H9 (cell line): ENCODE measurements around the gene TMPRSS6. TPM values are rescaled to one million over a fixed set of nuclear protein-coding genes. Genes with fewer than 3 reads are reported as not detected.

Source experiments
- DNase-seq: peaks from one replicate; pipeline ENCODE4 v3.0.0-alpha.2; 2017
- H2AFZ ChIP-seq: one replicate; pipeline ENCODE4 v1.6.1; 2013; ENCODE audit warnings: mild to moderate bottlenecking, low read length, control low read depth, moderate library complexity
- H2AK5ac ChIP-seq: 2 replicates; pipeline ENCODE4 v1.6.1; 2013; ENCODE audit warnings: low read length, control low read depth, mixed read lengths; ENCODE audit not compliant: insufficient read length
- H2BK120ac ChIP-seq: one replicate; pipeline ENCODE4 v1.6.1; 2013; ENCODE audit warnings: low read depth, mild to moderate bottlenecking, low read length, control low read depth, inconsistent platforms; ENCODE audit not compliant: poor library complexity, severe bottlenecking
- H2BK12ac ChIP-seq: 2 replicates; pipeline ENCODE4 v1.6.1; 2013; ENCODE audit warnings: low read length, control low read depth, mixed read lengths, low read depth; ENCODE audit not compliant: insufficient read length
- H2BK15ac ChIP-seq: 2 replicates; pipeline ENCODE4 v1.6.1; 2013; ENCODE audit warnings: low read depth, low read length, control low read depth
- H2BK20ac ChIP-seq: one replicate; pipeline ENCODE4 v1.6.1; 2013; ENCODE audit warnings: low read depth, mild to moderate bottlenecking, low read length, control low read depth, inconsistent platforms; ENCODE audit not compliant: poor library complexity, severe bottlenecking
- H2BK5ac ChIP-seq: 2 replicates; pipeline ENCODE4 v1.6.1; 2013; ENCODE audit warnings: low read length, control low read depth, mixed read lengths; ENCODE audit not compliant: insufficient read length
- H3K14ac ChIP-seq: 2 replicates; pipeline ENCODE4 v1.6.1; 2013; ENCODE audit warnings: low read length, control low read depth; ENCODE audit not compliant: insufficient read depth
- H3K18ac ChIP-seq: 2 replicates; pipeline ENCODE4 v1.6.1; 2013; ENCODE audit warnings: low read depth, mild to moderate bottlenecking, mixed read lengths, low read length, control low read depth; ENCODE audit not compliant: insufficient read length
- H3K23ac ChIP-seq: 2 replicates; pipeline ENCODE4 v1.6.1; 2013; ENCODE audit warnings: low read length, control low read depth, mixed read lengths, low read depth; ENCODE audit not compliant: insufficient read length
- H3K23me2 ChIP-seq: 2 replicates; pipeline ENCODE4 v1.6.1; 2013; ENCODE audit warnings: low read depth, mild to moderate bottlenecking, mixed read lengths, low read length, control low read depth; ENCODE audit not compliant: insufficient read length, poor library complexity, severe bottlenecking
- H3K27ac ChIP-seq: 2 replicates; pipeline ENCODE4 v1.5.1; 2013; ENCODE audit warnings: low read length, control low read depth, mixed read lengths, low read depth; ENCODE audit not compliant: insufficient read length
- H3K27me3 ChIP-seq: 2 replicates; pipeline ENCODE4 v1.6.1; 2013; ENCODE audit warnings: low read length, control low read depth, inconsistent platforms; ENCODE audit not compliant: insufficient read depth
- H3K4ac ChIP-seq: 2 replicates; pipeline ENCODE4 v1.6.1; 2013; ENCODE audit warnings: low read depth, mild to moderate bottlenecking, control low read depth, inconsistent platforms, low read length, moderate library complexity
- H3K4me1 ChIP-seq: 2 replicates; pipeline ENCODE4 v1.6.1; 2013; ENCODE audit warnings: low read length, control low read depth, inconsistent platforms; ENCODE audit not compliant: insufficient read depth
- H3K4me2 ChIP-seq: 2 replicates; pipeline ENCODE4 v1.6.1; 2013; ENCODE audit warnings: low read length, control low read depth, mixed read lengths; ENCODE audit not compliant: insufficient read length, insufficient read depth
- H3K56ac ChIP-seq: 2 replicates; pipeline ENCODE4 v1.6.1; 2013; ENCODE audit warnings: low read depth, mild to moderate bottlenecking, mixed read lengths, low read length, control low read depth; ENCODE audit not compliant: insufficient read length
- H3K79me1 ChIP-seq: 2 replicates; pipeline ENCODE4 v1.6.1; 2013; ENCODE audit warnings: low read depth, mild to moderate bottlenecking, moderate library complexity, low read length, control low read depth, inconsistent platforms; ENCODE audit not compliant: insufficient read depth, poor library complexity, severe bottlenecking
- H3K79me2 ChIP-seq: 2 replicates; pipeline ENCODE4 v1.6.1; 2013; ENCODE audit warnings: low read length, control low read depth, inconsistent platforms; ENCODE audit not compliant: insufficient read depth
- H3K9ac ChIP-seq: 2 replicates; pipeline ENCODE4 v1.6.1; 2013; ENCODE audit warnings: low read length, control low read depth, mixed read lengths; ENCODE audit not compliant: insufficient read length; ENCODE audit errors: extremely low read depth
- H3K9me3 ChIP-seq: one replicate; pipeline ENCODE4 v1.6.1; 2013; ENCODE audit warnings: low read depth, low read length, inconsistent platforms; ENCODE audit not compliant: control insufficient read depth
- H3T11ph ChIP-seq: one replicate; pipeline ENCODE4 v1.6.1; 2013; ENCODE audit warnings: mild to moderate bottlenecking, low read length, control low read depth, inconsistent platforms
- H4K20me1 ChIP-seq: one replicate; pipeline ENCODE4 v1.6.1; 2013; ENCODE audit not compliant: control insufficient read depth, insufficient read length, insufficient read depth
- H4K5ac ChIP-seq: 2 replicates; pipeline ENCODE4 v1.6.1; 2013; ENCODE audit warnings: low read depth, mild to moderate bottlenecking, mixed read lengths, low read length, control low read depth; ENCODE audit not compliant: insufficient read length
- H4K8ac ChIP-seq: replicated peaks from 2 replicates; pipeline ENCODE4 v1.6.1; 2013; ENCODE audit warnings: low read length, control low read depth, mixed read lengths, low read depth; ENCODE audit not compliant: insufficient read length
- H4K91ac ChIP-seq: 2 replicates; pipeline ENCODE4 v1.6.1; 2013; ENCODE audit warnings: low read depth, mild to moderate bottlenecking, moderate library complexity, mixed read lengths, low read length, control low read depth; ENCODE audit not compliant: insufficient read length
- H3K27ac Mint-ChIP-seq, 3 experiments: 2 replicates in 2 of 3; 3 replicates in 1 of 3; pipeline ENCODE4 v1.8.0; 2020 to 2021; ENCODE audit warnings: mixed read lengths in 3 of 3, mild to moderate bottlenecking in 1 of 3, moderate library complexity in 1 of 3
- H3K27me3 Mint-ChIP-seq: 2 replicates; pipeline ENCODE4 v1.8.0; 2021; ENCODE audit warnings: low read depth, mild to moderate bottlenecking, moderate library complexity, mixed read lengths
- H3K36me3 Mint-ChIP-seq, 3 experiments: 2 replicates in 2 of 3; 3 replicates in 1 of 3; pipeline ENCODE4 v1.8.0; 2020 to 2021; ENCODE audit warnings: low read depth in 3 of 3, mixed read lengths in 3 of 3; ENCODE audit not compliant: insufficient read depth in 1 of 3
- H3K4me1 Mint-ChIP-seq, 2 experiments: 2 replicates each; pipeline ENCODE4 v1.8.0; 2020; ENCODE audit warnings: mixed read lengths in 2 of 2
- H3K4me3 Mint-ChIP-seq, 2 experiments: 2 replicates in 1 of 2; 3 replicates in 1 of 2; pipeline ENCODE4 v1.8.0; 2020 to 2021; ENCODE audit warnings: mild to moderate bottlenecking in 2 of 2, mixed read lengths in 2 of 2, moderate library complexity in 1 of 2
- H3K9me3 Mint-ChIP-seq, 2 experiments: 2 replicates in 1 of 2; 3 replicates in 1 of 2; pipeline ENCODE4 v1.8.0; 2020; ENCODE audit warnings: mild to moderate bottlenecking in 2 of 2, mixed read lengths in 2 of 2, moderate library complexity in 1 of 2
- CTCF ChIP-seq: fragments of 200-600 bp; sonication (generic); conservative IDR thresholded peaks from 3 replicates; pipeline ENCODE4 v1.8.0; 2021; ENCODE audit warnings: antibody characterized with exemption, mild to moderate bottlenecking
- WGBS: extraction: QIAGEN DNeasy Blood & Tissue Kit; methylation state at CpG from one replicate; pipeline ENCODE4 v1.1.7; 2013; ENCODE audit warnings: missing lambda C conversion rate, low lambda C conversion rate, mixed read lengths; ENCODE audit not compliant: insufficient read length; ENCODE audit errors: extremely low coverage; 5-methylcytosine and 5-hydroxymethylcytosine counted together
- total RNA-seq: library from RNA; stranded (reverse); gene quantifications from 2 replicates; pipeline ENCODE4 v1.2.1, GENCODE V29; 2021

Gene TMPRSS6
- total RNA-seq, 1 experiment from 2014 or later: not detected

DNA sequence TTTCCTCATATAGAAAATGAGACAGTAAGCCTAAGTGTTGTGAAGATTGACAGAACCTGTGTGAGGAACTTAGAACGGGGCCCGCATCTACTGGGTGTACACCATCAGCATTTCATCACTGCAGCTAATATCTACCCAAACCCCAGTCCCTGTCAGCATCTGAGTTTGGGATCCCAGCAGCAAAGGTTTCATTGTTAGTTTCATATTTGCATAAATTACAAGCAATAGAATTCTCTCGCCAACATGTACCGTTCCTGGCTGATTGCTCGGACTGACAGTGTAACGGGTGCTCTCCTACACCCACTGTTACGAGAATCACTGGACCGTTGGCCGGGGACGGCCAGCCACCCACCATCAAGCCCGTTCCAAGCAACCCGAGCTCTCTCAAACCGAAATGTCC lies 10.4 kb upstream of the TMPRSS6 start:
- H4K91ac ChIP-seq: no peak overlapping the region

More for the DNA sequence above, 10.4 kb upstream of the TMPRSS6 start:
- no peaks in the 10 kb centered on the region for H3K27me3 ChIP-seq
- H3K27ac ChIP-seq: no peak overlapping the region
- H3K4ac ChIP-seq: no peak overlapping the region
- H2BK12ac ChIP-seq: no peak overlapping the region
- H3K4me1 Mint-ChIP-seq: peaks cover 18 to 31% of the 10 kb centered on the region in 2 experiments
- peaks cover 5% of the 10 kb centered on the region; the same call in 1 of the 2 replicates for H3K4me1 ChIP-seq
- no peak overlapping the region for H2BK120ac ChIP-seq
- no peak overlapping the region for H3K27ac Mint-ChIP-seq
- no peak overlapping the region for H4K8ac ChIP-seq
- no peak overlapping the region for H3K4me3 Mint-ChIP-seq
- H3K18ac ChIP-seq: no peak overlapping the region
- no peaks in the 10 kb centered on the region for H4K20me1 ChIP-seq
- no peak overlapping the region for H3K4me2 ChIP-seq
- no peaks in the 10 kb centered on the region for H3K79me1 ChIP-seq
- WGBS: no CpG with 5 or more reads among the region's 13 CpGs
- no peaks in the 10 kb centered on the region for H3K23me2 ChIP-seq
- no peak overlapping the region for H3T11ph ChIP-seq
- no peaks in the 10 kb centered on the region for H3K9me3 ChIP-seq
- no peak overlapping the region for H2BK15ac ChIP-seq
- no peak overlapping the region for H3K23ac ChIP-seq
- H3K79me2 ChIP-seq: no peaks in the 10 kb centered on the region
- H3K27me3 Mint-ChIP-seq: peaks cover 30% of the 10 kb centered on the region
- TF ChIP-seq CTCF: no peak
- H2AK5ac ChIP-seq: no peak overlapping the region
- no peak overlapping the region for H2BK20ac ChIP-seq
- DNase-seq: no peak
- no peaks in the 10 kb centered on the region for H3K9me3 Mint-ChIP-seq
- no peak overlapping the region for H4K5ac ChIP-seq
- H2BK5ac ChIP-seq: no peak overlapping the region
- no peak overlapping the region for H3K14ac ChIP-seq
- H3K9ac ChIP-seq: no peak overlapping the region
- no peaks in the 10 kb centered on the region for H3K36me3 Mint-ChIP-seq
- H3K56ac ChIP-seq: no peak overlapping the region
- no peak overlapping the region for H2AFZ ChIP-seq
